ENCODE measurements around the gene FHIT. TPM values are rescaled to one million over a fixed set of nuclear protein-coding genes. Genes with fewer than 3 reads are reported as not detected.

FHIT gene
- total RNA-seq, 4 donors from 2014 or later = 7.5 to 20.1 (median 13.5) TPM

DNA sequence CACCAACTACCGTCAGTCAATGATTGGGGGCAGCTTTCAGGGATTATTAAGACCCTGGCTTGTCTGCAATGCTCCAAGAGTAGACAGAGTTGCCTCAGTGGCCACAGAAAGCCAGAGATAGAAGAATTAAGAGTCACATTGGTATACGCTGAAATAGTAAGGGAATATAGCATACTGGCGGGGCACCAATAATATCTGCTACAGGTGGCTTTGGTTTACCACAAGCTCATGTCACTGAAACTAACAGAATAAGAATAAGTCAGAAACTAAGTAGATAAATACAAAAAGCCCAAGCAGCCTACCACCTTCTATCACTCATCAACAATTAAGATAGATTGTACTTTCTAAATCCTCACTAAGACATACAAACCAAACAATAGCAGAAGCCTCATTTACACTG lies 2.5 kb upstream of the FHIT start:
- intact Hi-C loops (cut with DNase I; ENCODE audit: low total_unique reads) = no loop called here
- Histone ChIP-seq H3K27me3 (no peaks in the 10 kb centered on the region), H3K4me3 (no peak overlapping the region), H3K36me3 (no peaks in the 10 kb centered on the region), H3K27ac (no peak overlapping the region), H3K4me1 (peaks cover 4 to 13% (median 11%) of the 10 kb centered on the region in 4 donors), H3K9me3 (no peaks in the 10 kb centered on the region)
- 69 to 93% methylated on average over 3 of the region's 3 CpGs for WGBS, 2 donors (ENCODE audit: low coverage in 1 of 2)
- in situ Hi-C loops (cut with MboI; ENCODE audit: low pct_ligation_motif_present in 1 of 4, low pct_unique_long_range_greater_than_20kb in 1 of 4, low sequenced_read_pairs in 3 of 4) = no loop called here
- no peak for DNase-seq
- no peak for TF ChIP-seq POLR2A (IDR thresholded peaks at IDR 0.05)
- TF ChIP-seq POLR2AphosphoS5 (IDR thresholded peaks at IDR 0.05) = no peak
- TF ChIP-seq, protein P1, sequence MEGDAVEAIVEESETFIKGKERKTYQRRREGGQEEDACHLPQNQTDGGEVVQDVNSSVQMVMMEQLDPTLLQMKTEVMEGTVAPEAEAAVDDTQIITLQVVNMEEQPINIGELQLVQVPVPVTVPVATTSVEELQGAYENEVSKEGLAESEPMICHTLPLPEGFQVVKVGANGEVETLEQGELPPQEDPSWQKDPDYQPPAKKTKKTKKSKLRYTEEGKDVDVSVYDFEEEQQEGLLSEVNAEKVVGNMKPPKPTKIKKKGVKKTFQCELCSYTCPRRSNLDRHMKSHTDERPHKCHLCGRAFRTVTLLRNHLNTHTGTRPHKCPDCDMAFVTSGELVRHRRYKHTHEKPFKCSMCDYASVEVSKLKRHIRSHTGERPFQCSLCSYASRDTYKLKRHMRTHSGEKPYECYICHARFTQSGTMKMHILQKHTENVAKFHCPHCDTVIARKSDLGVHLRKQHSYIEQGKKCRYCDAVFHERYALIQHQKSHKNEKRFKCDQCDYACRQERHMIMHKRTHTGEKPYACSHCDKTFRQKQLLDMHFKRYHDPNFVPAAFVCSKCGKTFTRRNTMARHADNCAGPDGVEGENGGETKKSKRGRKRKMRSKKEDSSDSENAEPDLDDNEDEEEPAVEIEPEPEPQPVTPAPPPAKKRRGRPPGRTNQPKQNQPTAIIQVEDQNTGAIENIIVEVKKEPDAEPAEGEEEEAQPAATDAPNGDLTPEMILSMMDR (IDR thresholded peaks at IDR 0.05) = no peak
- TF ChIP-seq EP300 (IDR thresholded peaks at IDR 0.05; ENCODE audit: low read depth) = no peak

DNA sequence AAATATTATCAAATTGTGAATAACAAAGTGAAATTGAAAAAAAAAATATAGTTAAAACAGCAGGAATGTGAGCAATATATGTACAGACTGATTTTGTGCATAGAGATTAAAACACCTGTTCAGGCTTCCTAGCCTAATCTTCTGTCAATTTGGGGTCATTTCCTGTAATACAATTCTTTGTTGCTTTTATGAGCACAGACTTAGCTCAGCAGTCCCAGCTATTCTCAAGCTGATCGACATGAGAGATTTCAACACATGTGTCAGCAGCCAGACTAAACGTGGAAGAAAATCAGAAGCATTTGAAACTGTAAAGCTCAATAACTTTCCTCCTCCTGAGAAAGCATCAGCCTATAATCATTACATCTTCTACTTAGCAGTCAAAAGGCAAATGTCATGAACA lies 1.6 kb upstream of the FHIT start:
- in situ Hi-C loops (cut with MboI; ENCODE audit: low pct_ligation_motif_present in 1 of 4, low pct_unique_long_range_greater_than_20kb in 1 of 4, low sequenced_read_pairs in 3 of 4) = no loop called here
- Histone ChIP-seq H3K27ac (no peak overlapping the region), H3K27me3 (no peaks in the 10 kb centered on the region), H3K4me1 (peaks cover 4 to 13% (median 11%) of the 10 kb centered on the region in 4 donors), H3K36me3 (no peaks in the 10 kb centered on the region), H3K9me3 (no peaks in the 10 kb centered on the region), H3K4me3 (no peak overlapping the region)
- 6 to 40% methylated on average over 2 of the region's 2 CpGs for WGBS, 2 donors (ENCODE audit: low coverage in 1 of 2)
- no peak for DNase-seq
- intact Hi-C loops (cut with DNase I; ENCODE audit: low total_unique reads) = no loop called here
- no peak for TF ChIP-seq EP300 (IDR thresholded peaks at IDR 0.05; ENCODE audit: low read depth)
- TF ChIP-seq, protein P1 (IDR thresholded peaks at IDR 0.05) = no peak
- no peak for TF ChIP-seq POLR2AphosphoS5 (IDR thresholded peaks at IDR 0.05)
- no peak for TF ChIP-seq POLR2A (IDR thresholded peaks at IDR 0.05)

DNA sequence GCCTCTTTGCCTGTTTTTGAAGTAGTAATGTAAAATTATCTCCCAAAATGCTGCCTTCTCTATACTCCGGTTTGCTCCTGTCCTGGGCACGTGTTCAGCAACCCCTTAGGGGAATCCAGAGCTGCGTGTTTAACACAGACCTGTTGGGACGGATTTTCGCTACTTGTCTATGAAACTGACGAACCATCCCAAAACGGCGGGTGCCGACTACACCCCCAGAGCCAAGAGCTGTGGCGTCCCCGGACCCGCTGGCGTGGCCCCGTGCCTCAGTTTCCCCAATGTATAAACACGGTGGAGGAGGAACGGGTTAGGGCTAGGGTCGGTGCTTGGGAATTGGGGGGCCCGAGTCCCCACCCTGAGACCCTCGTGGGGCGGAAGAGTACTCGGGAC lies 473 bp downstream of the FHIT start:
- Histone ChIP-seq H3K27me3 (no peaks in the 10 kb centered on the region), H3K27ac (peak overlapping the region; percentile 79 to 83 (median 82)), H3K4me3 (peak overlapping the region; percentile 50 to 88 (median 68)), H3K9me3 (no peaks in the 10 kb centered on the region), H3K36me3 (no peaks in the 10 kb centered on the region), H3K4me1 (peaks cover 4 to 13% (median 11%) of the 10 kb centered on the region in 4 donors)
- 0 to 9% methylated on average over 2 to 21 of the region's 21 CpGs for WGBS, 2 donors (ENCODE audit: low coverage in 1 of 2)
- no peak for TF ChIP-seq EP300 (IDR thresholded peaks at IDR 0.05; ENCODE audit: low read depth)
- no peak for TF ChIP-seq POLR2AphosphoS5 (IDR thresholded peaks at IDR 0.05)
- in situ Hi-C loops (cut with MboI; ENCODE audit: low pct_ligation_motif_present in 1 of 4, low pct_unique_long_range_greater_than_20kb in 1 of 4, low sequenced_read_pairs in 3 of 4) (no loop called here), intact Hi-C loops (cut with DNase I; ENCODE audit: low total_unique reads) (no loop called here)
- DNase-seq = peak; percentile 40

DNA sequence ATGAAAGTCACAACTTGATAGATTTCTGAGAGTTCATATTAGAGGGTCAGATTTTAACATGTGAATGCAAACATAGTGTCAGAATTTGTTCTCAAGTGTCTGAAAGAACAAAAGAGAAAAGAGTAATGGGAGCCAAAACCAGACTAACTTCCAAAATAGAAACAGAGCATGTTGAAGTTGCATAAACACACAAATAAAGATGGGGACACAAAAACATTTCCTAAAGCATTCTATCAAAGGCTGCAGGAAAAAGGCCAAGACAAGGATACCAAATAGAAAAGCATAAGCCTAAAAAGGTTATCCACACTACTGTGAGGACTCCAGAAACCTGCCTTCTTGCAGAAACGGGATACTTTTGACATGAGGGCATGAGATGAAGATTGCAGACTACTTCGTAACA lies 2.8 kb downstream of the FHIT start:
- in situ Hi-C loops (cut with MboI; ENCODE audit: low pct_ligation_motif_present in 1 of 4, low pct_unique_long_range_greater_than_20kb in 1 of 4, low sequenced_read_pairs in 3 of 4) = no loop called here
- no peaks in the 10 kb centered on the region for H3K27me3 ChIP-seq
- no peak overlapping the region for H3K27ac ChIP-seq
- 94 to 96% methylated on average over 2 of the region's 2 CpGs for WGBS, 2 donors (ENCODE audit: low coverage in 1 of 2)
- DNase-seq = no peak
- no peaks in the 10 kb centered on the region for H3K36me3 ChIP-seq
- intact Hi-C loops (cut with DNase I; ENCODE audit: low total_unique reads) = no loop called here
- no peak overlapping the region for H3K4me3 ChIP-seq
- TF ChIP-seq POLR2A (IDR thresholded peaks at IDR 0.05) (no peak), POLR2AphosphoS5 (IDR thresholded peaks at IDR 0.05) (no peak), EP300 (IDR thresholded peaks at IDR 0.05; ENCODE audit: low read depth) (no peak)
- TF ChIP-seq, protein P1 (IDR thresholded peaks at IDR 0.05) = no peak
- H3K4me1 ChIP-seq = peaks cover 4 to 13% (median 11%) of the 10 kb centered on the region in 4 donors
- no peaks in the 10 kb centered on the region for H3K9me3 ChIP-seq

DNA sequence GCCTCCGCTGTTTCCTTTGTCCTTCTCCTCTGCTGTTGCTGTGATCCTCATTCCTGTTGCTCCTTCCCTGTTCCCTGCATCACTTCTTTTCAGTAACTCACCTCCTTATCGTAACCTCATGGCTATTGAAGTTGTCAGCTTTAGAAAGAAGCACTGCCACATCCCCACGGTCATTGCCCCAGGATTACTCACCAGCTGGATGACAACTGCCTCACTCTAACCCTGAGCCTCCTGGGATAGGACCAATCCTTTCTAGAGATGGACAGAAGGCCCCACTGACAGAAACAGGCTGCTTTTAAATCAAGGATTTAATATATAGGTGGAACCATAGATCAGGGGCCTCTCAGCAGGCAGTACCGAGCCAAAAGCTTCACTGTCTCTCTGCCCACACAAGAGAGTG lies 4.1 kb downstream of the FHIT start:
- no peak for TF ChIP-seq POLR2AphosphoS5 (IDR thresholded peaks at IDR 0.05)
- TF ChIP-seq, protein P1 (IDR thresholded peaks at IDR 0.05) = no peak
- no peak for TF ChIP-seq POLR2A (IDR thresholded peaks at IDR 0.05)
- TF ChIP-seq EP300 (IDR thresholded peaks at IDR 0.05; ENCODE audit: low read depth) = no peak
- intact Hi-C loops (cut with DNase I; ENCODE audit: low total_unique reads) = no loop called here
- no peak overlapping the region for H3K27ac ChIP-seq

More for the DNA sequence above, 4.1 kb downstream of the FHIT start:
- peaks cover 3 to 10% (median 9%) of the 10 kb centered on the region in 4 donors for H3K4me1 ChIP-seq
- no peak overlapping the region for H3K4me3 ChIP-seq
- H3K9me3 ChIP-seq = no peaks in the 10 kb centered on the region
- no peaks in the 10 kb centered on the region for H3K27me3 ChIP-seq
- no peak for DNase-seq
- H3K36me3 ChIP-seq = no peaks in the 10 kb centered on the region
- WGBS, 2 donors (ENCODE audit: low coverage in 1 of 2) = 67 to 90% methylated on average over 2 to 4 of the region's 4 CpGs
- in situ Hi-C loops (cut with MboI; ENCODE audit: low pct_ligation_motif_present in 1 of 4, low pct_unique_long_range_greater_than_20kb in 1 of 4, low sequenced_read_pairs in 3 of 4) = no loop called here

Data from transverse colon (tissue), 4 donors.